GM23338 (cell line): ENCODE results near the gene PAEP.

Experiments used
- JUNB ChIP-seq: IDR thresholded peaks from one replicate; pipeline ENCODE4 v1.6.1; 2016; ENCODE audit warnings: antibody characterized with exemption; ENCODE audit not compliant: unreplicated experiment
- NANOG ChIP-seq: IDR thresholded peaks from 2 replicates; pipeline ENCODE4 v1.6.1; 2016; ENCODE audit warnings: antibody characterized with exemption, borderline replicate concordance
- POLR2AphosphoS5 ChIP-seq: IDR thresholded peaks from 2 replicates; pipeline ENCODE4 v1.6.1; 2016; ENCODE audit warnings: antibody characterized with exemption, low read depth
- REST ChIP-seq: IDR thresholded peaks from one replicate; pipeline ENCODE4 v1.6.1; 2018; ENCODE audit warnings: antibody characterized with exemption; ENCODE audit not compliant: unreplicated experiment
- TF ChIP-seq, protein P1 (sequence below), 2 experiments: fragments of 200-600 bp in 1 of 2; sonication (generic) in 1 of 2; conservative IDR thresholded peaks; 2 replicates each; pipeline versions ENCODE4 v1.5.1 to v1.6.1; 2016 to 2017; ENCODE audit warnings: antibody characterized with exemption in 2 of 2, low read depth in 2 of 2, mild to moderate bottlenecking in 2 of 2, moderate library complexity in 1 of 2

DNA sequence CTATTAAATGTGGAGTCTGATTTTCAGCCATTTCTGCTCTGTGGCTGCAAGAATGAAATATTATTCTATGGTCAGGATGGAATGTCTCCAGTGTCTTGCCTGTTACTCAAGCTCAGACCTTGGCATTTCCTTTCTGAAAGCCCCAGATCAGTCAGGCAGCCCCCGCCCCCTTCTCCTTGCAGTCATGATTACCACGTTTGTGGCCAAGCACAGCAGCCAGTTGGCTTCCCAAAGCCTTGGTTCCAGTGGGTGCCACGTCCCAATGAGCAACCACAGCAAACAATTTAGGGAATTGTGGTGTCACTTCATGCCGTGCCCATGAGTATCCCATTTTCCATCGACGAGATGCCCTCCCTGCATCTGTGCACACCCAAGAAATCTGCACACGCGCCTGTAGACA, 25.3 kb upstream of the PAEP start:
- TF ChIP-seq, protein P1, sequence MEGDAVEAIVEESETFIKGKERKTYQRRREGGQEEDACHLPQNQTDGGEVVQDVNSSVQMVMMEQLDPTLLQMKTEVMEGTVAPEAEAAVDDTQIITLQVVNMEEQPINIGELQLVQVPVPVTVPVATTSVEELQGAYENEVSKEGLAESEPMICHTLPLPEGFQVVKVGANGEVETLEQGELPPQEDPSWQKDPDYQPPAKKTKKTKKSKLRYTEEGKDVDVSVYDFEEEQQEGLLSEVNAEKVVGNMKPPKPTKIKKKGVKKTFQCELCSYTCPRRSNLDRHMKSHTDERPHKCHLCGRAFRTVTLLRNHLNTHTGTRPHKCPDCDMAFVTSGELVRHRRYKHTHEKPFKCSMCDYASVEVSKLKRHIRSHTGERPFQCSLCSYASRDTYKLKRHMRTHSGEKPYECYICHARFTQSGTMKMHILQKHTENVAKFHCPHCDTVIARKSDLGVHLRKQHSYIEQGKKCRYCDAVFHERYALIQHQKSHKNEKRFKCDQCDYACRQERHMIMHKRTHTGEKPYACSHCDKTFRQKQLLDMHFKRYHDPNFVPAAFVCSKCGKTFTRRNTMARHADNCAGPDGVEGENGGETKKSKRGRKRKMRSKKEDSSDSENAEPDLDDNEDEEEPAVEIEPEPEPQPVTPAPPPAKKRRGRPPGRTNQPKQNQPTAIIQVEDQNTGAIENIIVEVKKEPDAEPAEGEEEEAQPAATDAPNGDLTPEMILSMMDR (conservative IDR thresholded peaks at IDR 0.05; ENCODE audit: low read depth in 2 of 2) = no peak
- no peak for TF ChIP-seq POLR2AphosphoS5
- TF ChIP-seq REST = no peak
- no peak for TF ChIP-seq NANOG
- no peak for TF ChIP-seq JUNB
